Choroid plexus epithelial cell (primary cell): ENCODE results near the gene RABGEF1.

Experiments
- DNase-seq: peaks from one replicate; pipeline ENCODE4 v3.0.0-alpha.2; 2010; ENCODE audit warnings: low read depth
- H3K4me3 ChIP-seq: 2 replicates; pipeline ENCODE4 v1.5.1; 2011; ENCODE audit warnings: low read depth, mild to moderate bottlenecking, control low read depth, low read length, moderate library complexity
- TF ChIP-seq, protein P1 (sequence below): conservative IDR thresholded peaks from 2 replicates; pipeline ENCODE4 v1.5.1; 2011; ENCODE audit warnings: low read depth, mild to moderate bottlenecking, control low read depth, inconsistent platforms, low read length, moderate library complexity

The RABGEF1 gene

DNA sequence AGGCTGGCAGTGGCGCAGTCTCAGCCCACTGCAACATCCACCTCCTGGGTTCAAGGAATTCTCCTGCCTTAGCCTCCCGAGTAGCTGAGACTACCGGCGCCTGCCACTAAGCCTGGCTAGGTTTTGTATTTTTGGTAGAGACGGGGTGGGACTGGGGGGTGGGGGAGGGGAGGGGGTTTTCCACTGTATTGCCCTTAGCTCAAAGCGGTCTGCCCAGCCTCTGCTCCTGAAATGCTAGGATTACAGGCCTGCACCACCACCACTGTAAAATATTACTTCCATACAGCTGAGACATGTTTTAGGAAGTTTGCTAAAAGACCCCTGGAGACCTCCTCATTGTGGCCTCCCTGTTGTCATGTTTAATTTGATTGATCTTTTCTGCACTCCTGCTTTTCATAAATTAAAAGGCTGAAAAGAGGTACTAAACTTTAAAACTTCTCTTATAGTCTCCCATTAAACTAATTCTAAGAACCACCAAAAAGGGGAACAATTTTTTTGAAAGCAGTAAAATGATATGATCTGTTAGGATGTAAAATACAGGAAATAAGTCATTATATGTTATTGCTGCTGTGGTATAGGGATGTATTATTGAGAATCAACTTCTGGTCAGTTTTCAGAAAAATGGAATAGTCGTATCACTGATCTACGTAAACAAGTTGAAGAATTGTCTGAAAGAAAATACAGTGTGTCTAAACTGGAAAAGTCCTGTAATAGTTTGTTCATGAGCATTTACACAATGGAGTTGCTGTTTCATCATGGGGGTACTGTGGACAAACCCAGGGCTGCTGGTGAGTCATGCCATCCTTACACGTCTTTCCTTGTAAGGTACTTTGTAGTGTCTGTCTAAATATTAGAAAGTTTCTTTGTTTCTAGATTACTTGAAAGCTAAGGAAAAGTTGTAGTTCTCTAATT, 107.6 kb downstream of the RABGEF1 start:
- H3K4me3 ChIP-seq = no peak overlapping the region
- TF ChIP-seq, protein P1, sequence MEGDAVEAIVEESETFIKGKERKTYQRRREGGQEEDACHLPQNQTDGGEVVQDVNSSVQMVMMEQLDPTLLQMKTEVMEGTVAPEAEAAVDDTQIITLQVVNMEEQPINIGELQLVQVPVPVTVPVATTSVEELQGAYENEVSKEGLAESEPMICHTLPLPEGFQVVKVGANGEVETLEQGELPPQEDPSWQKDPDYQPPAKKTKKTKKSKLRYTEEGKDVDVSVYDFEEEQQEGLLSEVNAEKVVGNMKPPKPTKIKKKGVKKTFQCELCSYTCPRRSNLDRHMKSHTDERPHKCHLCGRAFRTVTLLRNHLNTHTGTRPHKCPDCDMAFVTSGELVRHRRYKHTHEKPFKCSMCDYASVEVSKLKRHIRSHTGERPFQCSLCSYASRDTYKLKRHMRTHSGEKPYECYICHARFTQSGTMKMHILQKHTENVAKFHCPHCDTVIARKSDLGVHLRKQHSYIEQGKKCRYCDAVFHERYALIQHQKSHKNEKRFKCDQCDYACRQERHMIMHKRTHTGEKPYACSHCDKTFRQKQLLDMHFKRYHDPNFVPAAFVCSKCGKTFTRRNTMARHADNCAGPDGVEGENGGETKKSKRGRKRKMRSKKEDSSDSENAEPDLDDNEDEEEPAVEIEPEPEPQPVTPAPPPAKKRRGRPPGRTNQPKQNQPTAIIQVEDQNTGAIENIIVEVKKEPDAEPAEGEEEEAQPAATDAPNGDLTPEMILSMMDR = no peak
- DNase-seq = peak; percentile 85

DNA sequence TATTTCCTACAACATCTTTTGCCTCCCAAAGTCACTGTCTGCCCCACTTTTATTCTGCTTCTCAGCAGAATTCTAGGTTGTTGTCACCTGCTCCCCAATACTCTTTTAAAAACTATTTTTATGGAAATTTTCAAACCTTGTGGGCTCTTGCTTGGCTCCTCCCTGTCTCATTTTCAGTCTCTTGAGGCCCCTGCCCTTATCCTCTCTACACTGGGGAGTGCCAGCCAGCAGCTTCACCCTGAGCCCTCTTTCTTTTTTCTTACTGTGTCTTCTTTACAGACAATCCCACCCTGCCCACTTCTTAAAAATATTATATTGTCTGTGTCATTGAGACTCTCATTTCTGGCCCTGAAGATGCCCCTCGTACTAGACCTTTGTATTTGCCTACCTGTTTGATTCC, 118.8 kb downstream of the RABGEF1 start:
- no peak overlapping the region for H3K4me3 ChIP-seq
- TF ChIP-seq, protein P1 = no peak
- DNase-seq = no peak

DNA sequence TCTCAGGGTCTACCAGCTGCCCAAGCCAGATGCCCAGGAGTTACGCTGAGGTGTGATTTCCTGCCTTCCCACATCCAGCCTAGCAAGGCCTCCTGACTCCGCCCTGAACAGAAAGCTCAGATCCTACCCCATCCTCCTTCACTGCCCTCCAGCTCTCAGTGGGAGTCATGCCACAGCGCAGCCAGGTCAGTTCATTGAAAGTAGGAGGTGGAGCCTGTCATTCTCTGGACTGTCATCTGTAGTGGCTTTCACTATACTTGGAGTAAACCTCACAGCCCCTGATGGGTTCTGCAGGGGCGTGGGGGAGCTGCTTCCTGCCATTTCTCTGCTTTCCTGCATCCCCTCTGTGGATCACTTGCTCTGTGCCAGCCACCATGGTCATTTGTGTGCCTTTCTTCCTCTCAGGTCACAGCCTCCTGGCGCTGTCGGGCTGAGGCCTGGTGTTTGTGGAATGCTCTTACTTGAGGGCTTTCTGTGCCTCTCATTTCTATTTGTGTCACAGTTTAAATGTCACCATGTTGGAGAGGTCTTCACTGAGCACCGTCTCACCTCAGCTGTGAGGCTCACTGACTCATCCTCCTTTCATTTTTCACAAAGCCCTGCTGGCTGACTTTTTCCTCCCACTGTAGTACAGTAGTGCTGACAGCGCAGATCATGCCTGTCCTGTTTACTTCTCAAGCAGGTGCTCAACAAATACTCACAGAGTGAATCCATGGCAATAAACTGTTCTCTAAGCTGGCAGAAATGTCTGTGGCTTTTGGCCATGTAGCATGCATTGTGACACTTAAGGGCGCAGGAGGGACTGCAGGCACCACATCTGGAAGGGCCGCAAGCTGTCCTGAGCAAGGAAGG, 119.5 kb downstream of the RABGEF1 start:
- TF ChIP-seq, protein P1 = no peak
- no peak overlapping the region for H3K4me3 ChIP-seq
- peak; percentile 36 for DNase-seq

DNA sequence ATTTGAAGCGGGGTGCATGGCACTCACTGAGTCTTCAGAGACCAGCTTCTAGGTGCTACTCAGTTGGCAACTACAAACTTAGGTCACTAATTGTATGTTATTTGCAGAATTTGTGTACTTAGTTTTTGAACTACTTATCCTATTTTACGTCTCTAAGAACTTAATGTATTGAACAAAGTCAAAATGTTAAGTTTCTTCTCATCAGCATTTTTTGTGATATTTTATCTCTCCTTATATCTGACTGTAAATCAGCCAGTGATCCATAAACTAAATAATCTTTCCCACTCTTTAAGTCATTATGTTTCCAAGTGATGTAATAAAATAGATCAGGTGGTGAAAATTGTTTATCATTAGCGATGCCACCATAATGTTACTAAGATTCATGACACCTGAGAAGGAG, 120.2 kb downstream of the RABGEF1 start:
- DNase-seq = no peak
- no peak overlapping the region for H3K4me3 ChIP-seq
- TF ChIP-seq, protein P1 = no peak
